Hindlimb muscle (tissue), 1 donor: Measurements from ENCODE around the gene IMMP2L. TPM values are rescaled to one million over a fixed set of nuclear protein-coding genes. Genes with fewer than 3 reads are reported as not detected.

Experiments used
- DNase-seq: peaks from one replicate; pipeline ENCODE4 v3.0.0-alpha.2; 2013
- polyA plus RNA-seq: library from polyadenylated mRNA; unstranded; fragments of 120-200 nt; gene quantifications from one replicate; pipeline ENCODE4 v1.2.1, GENCODE V29; 2013; ENCODE audit not compliant: insufficient read length

IMMP2L gene
- polyA plus RNA-seq, 1 donor = 18.4 TPM

- DNase-seq = no peak
Measured at GRCh38 chr7:111018447-111018846, 543.8 kb downstream of the IMMP2L start.

- no peak for DNase-seq
Measured at GRCh38 chr7:111014079-111014478, 548.2 kb downstream of the IMMP2L start.

- no peak for DNase-seq
Measured at GRCh38 chr7:111012799-111013675, 549.3 kb downstream of the IMMP2L start.

GRCh38 chr7:111012149-111012548, 550.1 kb downstream of the IMMP2L start:
- DNase-seq = no peak

GRCh38 chr7:111011520-111011919, 550.8 kb downstream of the IMMP2L start:
- DNase-seq = no peak

- no peak for DNase-seq
Measured at GRCh38 chr7:111010798-111011197, 551.5 kb downstream of the IMMP2L start.

GRCh38 chr7:111009526-111010040, 552.7 kb downstream of the IMMP2L start:
- DNase-seq = no peak

- DNase-seq = no peak
Measured at GRCh38 chr7:111006691-111007090, 555.6 kb downstream of the IMMP2L start.

- no peak for DNase-seq
Measured at GRCh38 chr7:111006040-111006439, 556.3 kb downstream of the IMMP2L start.

GRCh38 chr7:111005445-111005844, 556.8 kb downstream of the IMMP2L start:
- no peak for DNase-seq

- DNase-seq = no peak
Measured at GRCh38 chr7:111004310-111004901, 557.9 kb downstream of the IMMP2L start.

- DNase-seq = no peak
Measured at GRCh38 chr7:111003883-111004282, 558.4 kb downstream of the IMMP2L start.

- DNase-seq = no peak
Measured at GRCh38 chr7:110994028-110994967, 568.0 kb downstream of the IMMP2L start.

GRCh38 chr7:110988890-110989501, 573.3 kb downstream of the IMMP2L start:
- no peak for DNase-seq

- DNase-seq = no peak
Measured at GRCh38 chr7:110988348-110988747, 573.9 kb downstream of the IMMP2L start.

GRCh38 chr7:110987127-110987693, 575.1 kb downstream of the IMMP2L start:
- DNase-seq = no peak

GRCh38 chr7:110983822-110984456, 578.4 kb downstream of the IMMP2L start:
- DNase-seq = no peak

- DNase-seq = no peak
Measured at GRCh38 chr7:110977127-110977737, 585.1 kb downstream of the IMMP2L start.

GRCh38 chr7:110975486-110975885, 586.8 kb downstream of the IMMP2L start:
- DNase-seq = no peak

GRCh38 chr7:110974441-110974840, 587.9 kb downstream of the IMMP2L start:
- DNase-seq = no peak
